Limb (tissue), 2 donors: ENCODE results near the gene HS6ST1.

Experiments used
- DNase-seq, 2 donors: peaks; one replicate each; pipeline ENCODE4 v3.0.0-alpha.2; 2016; ENCODE audit errors: extremely low spot score in 2 of 2

Gene HS6ST1

DNA sequence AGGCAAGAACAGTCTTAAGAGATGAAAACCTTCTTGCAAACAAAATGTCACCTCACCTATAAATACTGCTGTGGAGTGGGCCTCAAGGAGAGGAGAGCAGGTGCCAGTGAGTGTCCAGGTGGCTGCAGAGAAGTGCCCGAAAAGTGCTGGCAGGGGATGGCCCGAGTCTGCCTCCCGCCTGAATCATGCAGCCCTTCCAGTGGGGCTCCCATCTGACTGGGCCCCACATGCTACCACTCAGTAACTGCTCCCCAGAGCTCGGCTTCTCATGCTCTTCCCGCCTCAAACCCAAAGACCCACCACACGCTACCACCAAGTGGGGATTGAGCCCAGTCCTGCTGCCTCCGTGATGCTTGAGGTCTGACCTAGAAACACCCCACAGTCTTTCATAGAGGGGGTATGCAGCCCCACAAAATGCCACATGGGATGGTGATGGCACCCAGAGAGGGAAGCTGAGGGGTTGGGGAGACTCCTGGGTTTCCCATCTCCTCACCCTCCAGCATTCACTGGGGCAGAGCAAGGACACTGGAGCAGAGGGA lies 7.4 kb downstream of the HS6ST1 start:
- no peak for DNase-seq

DNA sequence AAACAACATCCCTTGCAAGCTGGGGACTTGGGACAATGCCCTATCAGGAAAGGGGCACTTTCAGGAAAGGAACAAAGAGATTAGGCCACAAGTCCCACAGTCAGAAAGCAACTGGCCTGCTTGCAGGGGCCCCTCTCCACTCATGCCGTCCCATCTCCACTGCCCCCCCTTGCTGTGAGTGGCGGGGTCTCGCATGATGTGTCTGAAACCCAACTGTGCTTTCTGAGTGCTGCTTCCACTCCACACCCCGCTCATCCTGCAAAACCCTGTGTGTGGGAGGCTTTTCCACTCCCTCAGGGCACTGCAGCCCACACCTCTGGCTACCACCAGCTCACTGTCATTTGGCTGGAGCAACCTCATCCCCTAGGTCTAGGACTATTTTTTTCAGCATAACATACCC lies 7.9 kb downstream of the HS6ST1 start:
- DNase-seq = peak in 1 of 2 donors; percentile 27

DNA sequence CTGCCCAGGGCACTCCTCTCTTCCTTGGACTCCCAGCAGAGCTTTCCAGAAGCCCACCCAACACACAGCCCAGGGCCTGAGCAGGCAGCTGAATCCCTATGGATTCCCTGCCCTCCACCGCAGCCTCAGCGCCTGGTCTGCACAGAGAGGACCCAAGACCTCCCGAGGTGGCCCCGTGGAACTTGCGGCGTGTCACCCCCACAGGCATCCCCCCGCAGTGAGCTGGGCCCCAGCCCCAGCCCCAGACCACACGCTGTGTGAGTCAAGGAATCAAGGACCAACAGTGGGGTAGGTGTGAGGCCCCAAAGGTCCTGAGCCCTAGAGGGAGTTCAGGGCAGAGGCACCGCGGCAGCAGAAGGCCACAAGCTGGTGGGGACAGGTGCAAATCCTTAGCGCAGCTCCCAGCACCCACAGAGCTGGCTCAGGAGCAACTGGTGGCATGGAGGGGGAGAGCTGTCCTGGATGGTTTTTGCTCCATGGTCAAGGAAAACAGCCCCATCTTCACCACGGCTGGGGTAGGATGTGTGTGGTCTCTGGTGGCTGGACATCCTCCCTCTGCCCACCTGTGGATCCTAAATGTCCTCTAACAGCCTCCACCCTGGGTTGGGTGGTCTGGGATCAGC lies 8.5 kb downstream of the HS6ST1 start:
- peak in 1 of 2 donors; percentile 27 for DNase-seq

DNA sequence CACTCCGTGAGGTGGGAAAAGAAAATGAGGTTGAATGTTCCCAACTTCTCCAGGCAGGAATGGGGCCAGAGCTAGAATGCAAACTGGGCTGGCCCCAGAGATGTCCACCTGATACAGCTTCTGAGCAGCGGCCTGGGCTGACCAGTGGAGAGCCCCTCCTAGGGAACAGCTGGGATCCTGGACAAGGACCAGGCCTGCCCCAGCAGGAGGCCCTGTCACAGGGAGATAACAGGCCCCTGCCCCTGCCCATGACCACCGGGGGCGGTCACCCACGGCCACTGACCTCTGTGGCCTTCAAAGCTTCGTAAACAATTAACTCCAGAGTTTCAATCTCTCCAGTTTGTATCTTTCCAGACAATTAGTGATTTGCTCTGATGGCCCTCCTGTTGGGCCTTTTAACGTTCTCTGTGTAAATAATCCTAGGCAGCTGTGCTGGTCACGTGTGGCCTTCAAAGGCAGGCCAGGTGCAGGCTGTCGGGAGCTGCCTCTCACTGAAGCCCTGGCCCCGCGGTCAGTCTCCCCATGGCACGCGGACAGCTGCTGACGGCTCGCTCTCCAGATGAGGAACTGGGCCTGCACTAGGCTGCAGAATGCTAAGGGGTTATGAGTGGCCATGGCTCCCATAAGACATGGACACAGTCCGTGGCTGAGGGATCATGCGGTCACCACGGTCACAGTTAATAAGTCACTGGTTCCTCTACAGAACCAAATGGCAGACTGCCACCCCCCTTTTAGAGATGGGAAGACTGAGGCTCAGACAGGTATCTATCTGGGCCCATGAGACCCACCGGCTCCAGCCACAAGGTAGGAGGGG lies 9.2 kb downstream of the HS6ST1 start:
- peak; percentile 49 to 62 for DNase-seq

DNA sequence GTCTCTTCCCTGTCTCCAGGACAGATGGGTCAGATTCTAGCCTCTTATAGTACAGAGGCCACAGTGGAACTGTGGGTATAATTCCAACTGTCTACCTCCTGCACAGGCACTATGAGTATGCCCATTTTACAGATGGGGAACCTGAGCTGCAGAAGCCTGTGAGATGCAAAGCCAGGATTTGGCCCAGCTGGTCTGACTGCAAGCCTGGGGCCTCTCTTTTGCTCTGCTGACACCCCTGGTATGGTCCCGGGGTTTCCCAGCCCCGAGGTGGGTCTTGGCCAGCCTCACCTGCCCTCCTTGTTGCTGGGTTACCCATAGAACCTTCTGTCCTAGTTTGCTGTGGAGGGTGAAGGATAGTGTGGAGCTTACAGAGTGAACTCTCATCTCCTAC lies 9.8 kb downstream of the HS6ST1 start:
- DNase-seq = no peak

DNA sequence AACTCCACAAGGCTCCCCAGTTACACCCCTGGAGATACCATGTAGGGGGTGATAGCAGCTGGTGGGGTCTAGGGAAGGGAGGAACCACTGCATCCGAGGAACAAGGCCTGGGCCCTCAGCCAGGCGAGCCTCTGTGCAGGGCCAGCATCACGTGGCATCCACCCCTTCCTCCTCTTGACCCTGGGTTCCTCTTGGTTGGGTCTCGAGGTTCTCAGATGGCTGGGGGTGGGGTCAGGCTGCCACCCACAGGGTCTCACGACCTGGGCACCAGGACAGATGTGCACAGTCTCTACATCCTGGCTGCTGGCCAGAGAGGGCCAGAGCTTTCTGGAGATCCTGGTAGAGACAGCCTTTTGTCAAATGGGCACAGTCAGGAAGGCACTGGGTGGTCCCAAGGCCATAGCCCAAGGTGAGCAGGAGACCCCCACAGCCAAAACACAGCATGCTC lies 10.4 kb downstream of the HS6ST1 start:
- DNase-seq = no peak

DNA sequence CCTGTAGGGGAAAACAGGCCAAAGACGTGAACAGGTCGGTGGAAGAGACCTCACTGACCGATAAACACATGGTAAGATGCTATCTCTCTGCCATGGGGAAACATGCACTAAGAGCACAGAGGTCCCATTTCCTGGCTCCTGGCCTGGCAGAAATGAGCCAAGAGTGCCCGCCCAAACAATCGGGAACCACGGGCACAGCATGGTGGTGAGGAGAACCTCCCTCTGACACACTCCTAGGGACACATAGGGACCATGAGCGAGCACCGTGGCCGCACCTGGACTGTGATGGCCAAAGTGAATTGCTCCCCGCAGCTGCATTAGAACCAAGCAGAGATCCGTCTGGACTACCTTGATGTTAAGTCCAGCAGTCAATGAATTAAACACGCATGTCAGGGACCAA lies 11.1 kb downstream of the HS6ST1 start:
- DNase-seq = no peak

DNA sequence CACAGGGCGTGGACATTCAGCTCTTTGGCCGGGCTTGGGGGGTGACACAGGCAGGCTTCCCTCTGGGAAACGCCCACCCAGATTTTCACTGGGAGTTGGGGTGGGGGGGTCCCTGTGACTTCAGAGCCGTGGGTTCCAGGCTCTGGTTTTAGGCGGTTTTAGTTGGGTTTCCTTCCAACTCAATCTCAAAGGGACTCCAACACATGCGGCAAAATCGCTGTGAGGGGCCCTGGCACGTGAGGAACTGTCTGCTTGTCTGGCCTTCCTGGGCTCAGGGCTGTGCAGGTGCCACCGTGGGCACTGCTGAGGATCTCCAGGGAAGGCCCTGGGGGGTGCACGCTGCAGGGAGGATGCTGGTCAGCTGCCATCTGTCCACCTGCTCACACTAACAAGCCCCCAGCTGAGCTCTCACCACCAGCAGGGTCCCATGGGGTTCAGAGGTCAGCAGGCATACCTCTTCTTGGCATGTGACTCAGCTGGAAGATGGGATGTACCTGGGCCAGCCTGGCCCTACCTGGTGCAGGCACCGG lies 11.7 kb downstream of the HS6ST1 start:
- DNase-seq = peak in 1 of 2 donors; percentile 37

DNA sequence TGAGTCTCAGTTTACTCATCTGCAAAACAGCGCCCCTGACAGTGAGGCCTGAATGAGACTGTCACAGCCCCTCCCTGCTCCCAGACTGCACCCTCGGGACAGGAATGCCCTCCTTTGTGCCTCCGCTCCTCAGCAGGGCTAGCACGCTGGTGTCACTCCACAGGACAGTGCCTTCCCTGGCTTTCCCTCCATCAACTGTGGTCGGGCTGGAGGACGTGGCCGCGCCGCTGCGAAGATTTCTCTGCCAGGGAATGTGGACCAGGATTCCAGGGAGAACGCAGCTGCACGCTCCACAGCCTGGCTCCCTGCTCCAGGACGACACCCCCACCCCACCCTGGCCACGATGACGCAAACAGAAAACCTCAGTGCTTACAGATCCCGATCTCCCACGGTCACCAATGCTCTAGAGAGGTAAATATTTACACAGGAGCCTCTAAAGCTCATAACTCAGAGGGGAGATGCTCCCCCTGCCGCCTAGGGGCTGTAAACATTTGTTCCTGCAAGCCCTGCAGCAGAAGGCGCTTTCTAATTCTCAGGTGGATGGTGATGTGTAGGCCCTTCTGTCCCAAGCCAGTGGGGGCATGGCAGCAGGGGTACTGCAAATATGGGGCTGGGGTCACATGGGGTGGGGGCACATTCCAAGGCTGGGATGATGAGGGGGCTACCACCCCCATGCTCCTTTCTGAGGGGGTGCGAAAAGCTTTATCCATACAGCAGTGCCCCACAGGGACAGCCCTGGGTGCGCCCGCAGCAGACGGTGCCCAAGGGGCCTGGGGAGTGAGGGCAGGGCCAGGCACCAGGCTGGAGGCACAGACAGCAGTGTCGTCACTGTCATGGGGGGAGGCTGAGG lies 12.4 kb downstream of the HS6ST1 start:
- DNase-seq = peak; percentile 65 to 78

DNA sequence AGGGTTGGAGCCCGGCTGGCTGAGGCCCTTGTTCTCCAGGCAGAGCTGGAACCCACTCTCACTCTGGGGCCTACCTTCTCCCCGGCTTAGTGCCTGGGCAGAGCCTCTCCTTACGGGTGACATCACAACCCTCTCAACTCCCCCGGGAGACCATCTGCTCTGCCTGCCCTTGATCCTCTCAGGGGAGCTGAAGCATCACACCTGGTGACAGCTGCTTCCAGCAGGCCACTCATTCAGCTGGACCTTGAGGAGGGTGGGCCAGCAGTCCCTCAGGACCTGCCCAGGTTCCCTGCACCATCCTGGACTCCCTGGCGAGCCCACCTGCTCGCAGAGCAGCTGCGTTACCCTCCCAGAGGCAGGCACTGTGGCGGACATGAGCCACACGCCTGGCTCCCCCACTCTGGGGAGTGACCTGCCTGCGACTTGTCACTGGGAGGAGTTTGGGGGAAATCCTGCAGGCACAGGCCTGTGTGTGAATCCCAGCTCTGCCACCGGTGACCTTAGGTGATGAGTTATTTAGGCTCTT lies 13.1 kb downstream of the HS6ST1 start:
- DNase-seq = no peak

DNA sequence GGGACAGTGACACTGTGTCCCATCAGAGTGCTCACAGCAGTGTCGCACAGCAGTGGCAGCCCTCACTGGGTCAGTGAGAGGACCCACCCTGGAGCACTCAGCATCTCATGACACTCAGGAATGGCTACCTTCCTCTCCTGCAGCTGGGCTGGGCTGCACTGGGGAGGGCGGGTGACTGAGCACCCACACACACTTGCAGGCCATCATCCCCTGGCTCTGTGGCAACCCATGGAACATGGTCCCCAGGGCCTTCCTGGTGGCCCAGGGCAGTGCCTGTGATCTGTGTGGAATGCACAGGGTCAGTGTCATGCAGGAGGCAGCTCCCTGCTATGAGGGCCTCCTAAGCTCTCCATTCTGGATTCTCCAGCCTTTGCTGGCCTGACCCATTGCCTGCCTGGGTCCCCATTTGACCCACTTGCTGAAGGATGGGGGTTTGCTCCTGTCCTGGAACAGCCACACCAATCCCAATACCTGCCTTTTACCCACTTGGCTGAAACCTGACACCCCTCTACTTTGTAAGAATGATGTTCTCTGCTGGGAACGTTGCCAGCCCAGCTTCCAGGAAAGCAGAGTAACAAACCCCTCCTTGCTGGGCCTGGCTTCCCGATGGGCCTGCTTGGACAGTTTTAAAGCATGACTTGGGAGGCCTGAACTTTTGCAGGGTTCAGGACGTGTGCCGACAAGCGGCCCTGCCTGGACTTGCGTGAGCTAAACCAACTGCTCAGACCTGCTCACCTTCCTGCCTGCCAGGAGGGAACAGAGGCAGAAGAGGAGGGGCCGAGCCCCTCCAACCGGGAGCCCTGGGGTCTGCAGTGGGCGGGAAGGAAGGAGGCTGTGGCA lies 13.7 kb downstream of the HS6ST1 start:
- peak; percentile 56 to 85 for DNase-seq

DNA sequence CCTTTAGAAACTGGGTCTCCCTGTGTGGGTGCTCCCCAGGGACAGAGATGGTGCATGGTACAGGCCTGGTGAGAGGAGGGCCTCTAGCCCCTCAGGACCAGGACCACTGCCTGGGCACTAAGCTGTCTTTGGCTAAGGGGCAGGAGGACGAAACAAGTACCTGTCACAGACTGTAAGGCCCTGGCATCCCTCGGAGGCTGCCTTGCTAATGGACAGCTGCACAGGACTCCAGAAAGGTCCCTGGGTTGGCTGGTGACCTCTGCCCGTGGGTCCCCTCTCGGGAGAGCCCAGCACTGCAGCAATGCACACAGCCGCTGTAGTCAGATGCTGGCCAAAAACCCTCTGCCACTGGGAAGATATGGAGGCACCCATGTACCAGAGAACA lies 14.3 kb downstream of the HS6ST1 start:
- no peak for DNase-seq

DNA sequence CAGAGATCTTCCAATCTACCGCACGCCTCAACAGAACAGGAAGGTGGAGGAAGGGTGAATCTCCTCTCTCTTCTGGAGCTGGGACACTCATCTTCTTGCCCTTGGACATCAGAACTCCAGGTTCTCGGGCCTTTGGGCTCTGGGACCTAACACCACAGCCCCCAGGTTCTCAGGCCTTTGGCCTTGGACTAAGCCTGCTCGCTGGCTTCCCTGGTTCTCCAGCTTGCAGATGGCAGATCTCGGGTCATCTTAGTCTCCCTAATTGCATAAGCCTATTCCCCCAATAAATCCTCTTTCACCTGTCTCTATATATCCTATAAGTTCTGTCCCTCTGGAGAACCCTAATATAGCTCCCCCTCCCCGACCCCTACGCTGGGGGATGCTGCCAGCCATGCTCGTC lies 14.8 kb downstream of the HS6ST1 start:
- DNase-seq = no peak

DNA sequence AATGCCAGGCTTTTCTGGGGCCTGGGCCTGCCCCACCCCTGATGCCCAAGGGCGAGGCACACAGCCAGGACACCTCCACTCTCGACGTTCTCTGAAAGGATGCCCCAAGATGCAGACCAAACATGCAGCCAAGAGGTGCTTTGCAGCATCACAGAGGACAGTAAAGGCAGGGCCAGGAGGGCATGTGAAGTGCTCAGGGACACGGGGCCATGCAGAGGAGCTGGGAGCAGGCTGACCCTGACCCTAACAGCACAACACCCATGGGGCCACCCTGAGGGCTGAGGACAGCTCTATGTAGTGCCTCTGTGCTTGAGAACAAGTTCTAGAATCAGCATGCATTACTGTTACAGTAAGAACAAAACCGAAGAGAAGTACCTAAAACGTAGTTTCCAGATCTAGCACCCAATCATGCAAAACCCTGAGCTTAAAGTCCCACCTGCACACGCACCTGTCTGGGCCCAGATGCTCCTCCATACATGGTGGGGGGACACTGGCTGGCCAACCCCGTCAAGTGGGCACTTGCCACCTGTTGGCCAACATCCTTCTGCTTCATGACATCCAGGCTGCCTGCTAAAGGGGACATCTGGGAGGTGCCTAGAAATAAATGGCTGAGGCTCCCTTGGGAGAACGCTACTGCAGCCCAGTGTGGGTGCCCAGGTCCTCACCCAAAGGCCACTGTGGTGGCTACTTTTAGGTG lies 15.4 kb downstream of the HS6ST1 start:
- DNase-seq = no peak

DNA sequence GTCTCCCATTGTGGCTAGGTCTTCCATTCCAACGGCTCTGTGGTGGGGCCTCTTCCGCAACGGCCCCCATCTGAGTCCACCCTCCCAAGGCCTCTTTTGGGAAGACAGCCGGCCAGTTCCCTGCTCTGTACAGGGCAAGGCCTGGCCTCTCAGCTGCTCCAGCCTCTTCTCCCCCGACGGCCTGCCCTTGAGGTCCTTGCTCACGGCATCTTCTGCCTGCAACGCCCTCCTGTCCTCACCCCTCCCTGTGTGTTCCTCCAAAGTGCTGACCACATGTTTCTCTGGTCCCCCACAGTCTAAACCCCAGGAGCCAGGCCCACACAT lies 16.0 kb downstream of the HS6ST1 start:
- no peak for DNase-seq

DNA sequence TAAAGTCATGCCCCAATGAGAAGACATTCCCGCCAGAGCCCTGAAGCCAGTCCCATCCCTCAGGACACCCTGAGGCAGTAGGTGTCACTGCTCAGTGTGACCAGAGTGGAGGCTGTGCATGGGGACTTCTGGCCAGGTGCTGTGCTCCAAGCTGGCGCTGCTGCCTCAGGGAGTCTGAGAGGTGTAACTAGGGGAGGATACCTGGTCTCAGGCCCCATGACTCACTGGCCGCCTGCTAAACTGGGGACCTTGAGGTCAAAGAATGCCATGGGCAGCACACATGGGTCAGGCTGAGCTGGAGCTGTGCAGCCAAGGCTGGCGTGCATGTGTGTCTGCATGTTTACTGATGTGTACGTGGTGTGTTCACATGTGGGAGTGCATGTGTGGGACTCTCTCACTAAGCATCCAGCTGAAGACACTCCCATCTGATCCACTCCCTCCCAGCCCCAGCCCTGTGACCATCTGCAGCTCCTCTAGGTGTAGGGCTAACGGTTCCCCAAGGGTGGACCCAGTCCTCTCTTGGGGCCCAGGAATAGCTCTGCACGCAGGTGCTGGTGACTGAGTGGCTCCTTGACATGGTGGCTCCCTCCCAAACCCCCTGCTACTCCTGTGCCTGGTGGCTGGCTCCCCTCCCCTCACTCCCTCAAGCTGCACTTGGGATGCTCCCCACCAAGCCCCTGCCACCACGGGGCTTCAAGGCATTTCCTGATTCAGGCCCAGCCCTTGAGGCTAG lies 16.5 kb downstream of the HS6ST1 start:
- DNase-seq = no peak

DNA sequence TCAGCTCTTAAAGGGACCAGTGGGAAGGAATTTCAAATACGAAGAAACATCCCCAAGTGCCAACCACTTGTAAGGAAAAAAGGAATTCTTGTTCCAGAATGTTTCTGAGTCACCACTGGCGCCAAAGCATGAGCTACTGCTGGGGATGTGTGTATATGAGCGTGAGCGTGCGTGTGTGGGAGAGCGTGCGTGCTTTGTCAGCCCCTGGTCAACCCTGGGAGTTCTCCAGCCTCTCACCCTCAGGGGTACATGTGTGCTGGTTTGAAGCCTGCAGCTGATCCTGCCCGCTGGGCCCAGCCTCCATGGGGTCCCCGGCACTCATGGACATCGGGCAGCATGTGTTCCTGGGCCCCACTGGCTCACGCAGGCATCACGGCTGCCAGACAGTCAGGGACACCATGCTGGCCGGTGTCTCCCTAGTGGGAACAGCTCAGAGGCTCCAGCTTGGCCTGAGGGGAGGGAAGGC lies 17.1 kb downstream of the HS6ST1 start:
- no peak for DNase-seq

DNA sequence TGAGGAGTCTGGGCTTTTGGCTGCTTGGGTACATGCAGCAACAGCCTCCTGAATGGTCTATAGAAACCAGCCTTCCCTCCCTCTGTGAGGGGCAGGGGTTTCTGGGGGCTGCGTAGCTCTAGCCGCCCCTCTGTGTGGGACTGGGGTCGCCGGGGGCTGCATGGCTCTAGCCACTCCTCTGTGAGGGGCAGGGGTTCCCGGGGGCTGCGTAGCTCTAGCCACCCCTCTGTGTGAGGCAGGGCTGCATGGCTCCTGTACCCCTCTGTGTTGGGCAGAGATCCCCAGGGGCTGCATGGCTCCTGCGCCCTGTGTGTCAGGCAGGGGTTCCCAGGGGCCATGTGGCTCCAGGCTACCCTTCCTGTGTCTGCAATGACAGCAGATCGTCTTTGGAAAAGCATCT lies 17.6 kb downstream of the HS6ST1 start:
- no peak for DNase-seq
